ENCODE measurements around the gene CEACAM21.

DNA sequence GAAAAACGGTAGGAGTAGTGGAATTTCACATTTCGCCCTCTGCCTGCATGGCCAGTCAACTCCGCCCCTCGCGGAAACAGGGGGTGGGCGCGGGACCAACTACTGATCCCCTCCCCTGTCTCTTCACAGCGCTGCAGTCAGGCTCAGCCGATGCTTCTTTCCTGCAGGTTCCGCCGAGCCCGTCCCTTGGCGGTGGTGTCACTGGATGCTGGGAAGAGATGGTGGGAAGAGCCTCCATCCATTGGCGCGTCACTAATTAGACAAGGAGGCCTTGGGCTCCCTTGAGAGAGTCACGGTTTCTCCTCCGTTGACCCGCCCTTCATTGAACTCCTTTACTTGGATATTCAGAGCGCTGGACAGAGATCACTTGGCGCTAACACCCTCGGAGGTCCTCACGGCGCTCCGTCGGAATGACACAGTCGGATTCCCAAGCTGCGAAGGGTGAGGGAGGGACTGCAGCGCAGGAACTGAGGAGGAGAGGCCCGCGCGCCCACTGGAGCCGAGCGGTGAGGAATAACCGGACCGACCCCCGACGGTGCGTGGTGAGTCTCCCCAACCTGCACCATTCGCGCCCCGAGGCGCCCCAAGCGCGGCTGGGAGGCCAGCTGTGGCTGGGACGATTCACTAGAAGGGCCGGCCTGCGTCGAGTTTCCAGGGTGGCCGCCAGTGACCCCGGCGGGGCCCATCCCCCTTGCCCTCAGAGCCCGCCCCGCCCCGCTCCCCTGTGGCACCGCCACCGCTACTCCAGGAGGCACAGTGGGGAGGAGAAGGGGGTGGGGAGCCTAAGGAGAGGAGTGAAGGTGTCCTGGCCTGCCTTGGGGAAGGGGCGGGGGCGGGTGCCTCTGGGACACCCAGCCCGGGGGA, 11.2 kb upstream of the CEACAM21 start:
- TF ChIP-seq, protein P1, sequence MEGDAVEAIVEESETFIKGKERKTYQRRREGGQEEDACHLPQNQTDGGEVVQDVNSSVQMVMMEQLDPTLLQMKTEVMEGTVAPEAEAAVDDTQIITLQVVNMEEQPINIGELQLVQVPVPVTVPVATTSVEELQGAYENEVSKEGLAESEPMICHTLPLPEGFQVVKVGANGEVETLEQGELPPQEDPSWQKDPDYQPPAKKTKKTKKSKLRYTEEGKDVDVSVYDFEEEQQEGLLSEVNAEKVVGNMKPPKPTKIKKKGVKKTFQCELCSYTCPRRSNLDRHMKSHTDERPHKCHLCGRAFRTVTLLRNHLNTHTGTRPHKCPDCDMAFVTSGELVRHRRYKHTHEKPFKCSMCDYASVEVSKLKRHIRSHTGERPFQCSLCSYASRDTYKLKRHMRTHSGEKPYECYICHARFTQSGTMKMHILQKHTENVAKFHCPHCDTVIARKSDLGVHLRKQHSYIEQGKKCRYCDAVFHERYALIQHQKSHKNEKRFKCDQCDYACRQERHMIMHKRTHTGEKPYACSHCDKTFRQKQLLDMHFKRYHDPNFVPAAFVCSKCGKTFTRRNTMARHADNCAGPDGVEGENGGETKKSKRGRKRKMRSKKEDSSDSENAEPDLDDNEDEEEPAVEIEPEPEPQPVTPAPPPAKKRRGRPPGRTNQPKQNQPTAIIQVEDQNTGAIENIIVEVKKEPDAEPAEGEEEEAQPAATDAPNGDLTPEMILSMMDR (IDR thresholded peaks at IDR 0.05), result no peak
- TF ChIP-seq EZH2 (IDR thresholded peaks at IDR 0.05), result no peak
- TF ChIP-seq EZH2phosphoT487 (IDR thresholded peaks at IDR 0.05), result no peak

Measured in neural progenitor cell (in vitro differentiated cells).